Naive thymus-derived CD4-positive, alpha-beta T cell (primary cell): ENCODE results near the gene MTTP. TPM values are rescaled to one million over a fixed set of nuclear protein-coding genes. Genes with fewer than 3 reads are reported as not detected.

Source experiments
- ATAC-seq: fragments of 150-1000 bp; cut with Tn5 transposase; 2 replicates; pipeline ENCODE4 v1.10.0; 2021; ENCODE audit warnings: mild to moderate bottlenecking, moderate library complexity
- CTCF ChIA-PET: fragments of 350-600 bp; sonication (Branson Sonifier 250); formaldehyde crosslinking; loops from one replicate; lab custom pipeline; 2021; ENCODE audit warnings: antibody characterized with exemption; lab: Charles Lee
- POLR2A ChIA-PET: fragments of 350-600 bp; sonication (Branson Sonifier 250); formaldehyde crosslinking; loops from one replicate; lab custom pipeline; 2021; ENCODE audit warnings: antibody characterized with exemption, inconsistent platforms; lab: Charles Lee
- DNase-seq, 9 donors: peaks; one replicate each; pipeline versions ENCODE4 v3.0.0 to v3.0.0-alpha.2; 2020 to 2022; ENCODE audit warnings: mixed read lengths in 1 of 9
- H3K27ac ChIP-seq: one replicate; pipeline ENCODE4 v1.7.0; 2013; ENCODE audit warnings: mild to moderate bottlenecking, low read depth, low read length, moderate library complexity
- H3K27me3 ChIP-seq, 2 donors: one replicate each; pipeline ENCODE4 v1.7.0; 2013; ENCODE audit warnings: low read length in 2 of 2, mild to moderate bottlenecking in 2 of 2, moderate library complexity in 2 of 2; ENCODE audit not compliant: control insufficient read depth in 2 of 2, insufficient read depth in 2 of 2
- H3K36me3 ChIP-seq, 3 experiments: 1 replicate in 2 of 3; 2 replicates in 1 of 3; pipeline ENCODE4 v1.7.0; 2013; ENCODE audit warnings: low read length in 3 of 3, mild to moderate bottlenecking in 3 of 3, moderate library complexity in 1 of 3; ENCODE audit not compliant: insufficient read depth in 3 of 3, control insufficient read depth in 2 of 3
- H3K4me1 ChIP-seq, 2 donors: one replicate each; pipeline ENCODE4 v1.7.0; 2013; ENCODE audit warnings: low read length in 2 of 2, mild to moderate bottlenecking in 2 of 2, moderate library complexity in 1 of 2; ENCODE audit not compliant: control insufficient read depth in 2 of 2, insufficient read depth in 2 of 2
- H3K4me3 ChIP-seq: 2 replicates; pipeline ENCODE4 v1.7.0; 2013; ENCODE audit warnings: mild to moderate bottlenecking, low read length
- H3K9me3 ChIP-seq, 3 experiments: 1 replicate in 2 of 3; 2 replicates in 1 of 3; pipeline ENCODE4 v1.7.0; 2013; ENCODE audit warnings: low read length in 3 of 3; ENCODE audit not compliant: control insufficient read depth in 2 of 3
- H3K27ac Mint-ChIP-seq, 9 donors: one replicate each; pipeline ENCODE4 v1.8.0; 2020 to 2022; ENCODE audit warnings: mixed read lengths in 9 of 9, mild to moderate bottlenecking in 8 of 9, moderate library complexity in 5 of 9, inconsistent platforms in 2 of 9
- H3K27me3 Mint-ChIP-seq, 5 donors: one replicate each; pipeline ENCODE4 v1.8.0; 2021 to 2022; ENCODE audit warnings: mixed read lengths in 5 of 5, mild to moderate bottlenecking in 1 of 5
- H3K36me3 Mint-ChIP-seq, 5 donors: one replicate each; pipeline ENCODE4 v1.8.0; 2020 to 2022; ENCODE audit warnings: mixed read lengths in 5 of 5, mild to moderate bottlenecking in 3 of 5, inconsistent platforms in 1 of 5
- H3K4me1 Mint-ChIP-seq, 7 donors: one replicate each; pipeline ENCODE4 v1.8.0; 2020 to 2022; ENCODE audit warnings: mixed read lengths in 7 of 7, mild to moderate bottlenecking in 3 of 7, inconsistent platforms in 1 of 7
- H3K4me3 Mint-ChIP-seq, 10 donors: one replicate each; pipeline ENCODE4 v1.8.0; 2020 to 2022; ENCODE audit warnings: mild to moderate bottlenecking in 10 of 10, mixed read lengths in 10 of 10, moderate library complexity in 6 of 10, inconsistent platforms in 2 of 10
- H3K9me3 Mint-ChIP-seq, 11 donors: one replicate each; pipeline ENCODE4 v1.8.0; 2020 to 2022; ENCODE audit warnings: mixed read lengths in 11 of 11, mild to moderate bottlenecking in 4 of 11, inconsistent platforms in 1 of 11, moderate library complexity in 1 of 11
- intact Hi-C, 2 donors: fragments of 100-400 bp; cut with micrococcal nuclease; formaldehyde crosslinking; loops; one replicate each; pipeline ENCODE4 v1.15.1; 2023
- polyA plus RNA-seq, 2 donors: library from polyadenylated mRNA; unstranded; fragments of 300-500 nt; fragmentation: Illumina TruSeq; gene quantifications; one replicate each; pipeline ENCODE4 v1.2.3, GENCODE V29; 2021
- total RNA-seq, 6 experiments: library from RNA in 5 of 6; stranded (reverse) in 5 of 6; gene quantifications; 1 replicate in 5 of 6; 2 replicates in 1 of 6; pipeline ENCODE4 v1.2.3 and lab custom pipeline; 2021 to 2026

MTTP gene
- total and polyA plus RNA-seq, 7 experiments from 2014 or later: 0.51 to 0.76 TPM; not detected in 5

GRCh38 chr4:99642725-99643489 lies 68.3 kb downstream of the MTTP start:
- Mint-ChIP-seq H3K9me3 (no peaks in the 10 kb centered on the region), H3K4me3 (no peak overlapping the region), H3K4me1 (no peaks in the 10 kb centered on the region), H3K27me3 (peaks cover 0 to 16% (median 13%) of the 10 kb centered on the region in 5 donors), H3K36me3 (no peaks in the 10 kb centered on the region), H3K27ac (no peak overlapping the region)
- ATAC-seq (no peak), DNase-seq (no peak)
- Histone ChIP-seq H3K9me3 (no peaks in the 10 kb centered on the region), H3K27me3 (no peaks in the 10 kb centered on the region), H3K27ac (no peak overlapping the region), H3K36me3 (no peaks in the 10 kb centered on the region), H3K4me1 (no peaks in the 10 kb centered on the region), H3K4me3 (no peak overlapping the region)
- intact Hi-C loops: no loop called here
- ChIA-PET POLR2A (no interaction called here), CTCF (no interaction called here)

GRCh38 chr4:99644453-99644852 lies 69.8 kb downstream of the MTTP start:
- no peak for ATAC-seq
- Histone ChIP-seq H3K9me3 (no peaks in the 10 kb centered on the region), H3K27ac (no peak overlapping the region), H3K36me3 (no peaks in the 10 kb centered on the region), H3K27me3 (no peaks in the 10 kb centered on the region), H3K4me3 (no peak overlapping the region), H3K4me1 (no peaks in the 10 kb centered on the region)
- H3K36me3 Mint-ChIP-seq: no peaks in the 10 kb centered on the region
- CTCF ChIA-PET: no interaction called here
- intact Hi-C loops: no loop called here
- POLR2A ChIA-PET: no interaction called here
- H3K4me1 Mint-ChIP-seq: no peaks in the 10 kb centered on the region
- H3K27me3 Mint-ChIP-seq: peaks cover 0 to 16% (median 11%) of the 10 kb centered on the region in 5 donors
- H3K27ac Mint-ChIP-seq: no peak overlapping the region
- no peak for DNase-seq
- H3K4me3 Mint-ChIP-seq: no peak overlapping the region
- H3K9me3 Mint-ChIP-seq: no peaks in the 10 kb centered on the region

- H3K4me3 ChIP-seq: no peak overlapping the region
- no peaks in the 10 kb centered on the region for H3K36me3 ChIP-seq
- Mint-ChIP-seq H3K9me3 (no peaks in the 10 kb centered on the region), H3K27ac (no peak overlapping the region), H3K27me3 (peaks cover 0 to 16% (median 10%) of the 10 kb centered on the region in 5 donors), H3K4me1 (no peaks in the 10 kb centered on the region), H3K36me3 (no peaks in the 10 kb centered on the region), H3K4me3 (no peak overlapping the region)
- ATAC-seq (no peak), DNase-seq (no peak)
- ChIA-PET POLR2A (no interaction called here), CTCF (no interaction called here)
- no peaks in the 10 kb centered on the region for H3K27me3 ChIP-seq
- no peaks in the 10 kb centered on the region for H3K9me3 ChIP-seq
- H3K4me1 ChIP-seq: no peaks in the 10 kb centered on the region
- H3K27ac ChIP-seq: no peak overlapping the region
- intact Hi-C loops: no loop called here
Observed at GRCh38 chr4:99645036-99645435, 70.4 kb downstream of the MTTP start.

- H3K27me3 ChIP-seq: no peaks in the 10 kb centered on the region
- CTCF ChIA-PET: no interaction called here
- intact Hi-C loops: no loop called here
- ATAC-seq (no peak), DNase-seq (no peak)
- Mint-ChIP-seq H3K9me3 (no peaks in the 10 kb centered on the region), H3K4me1 (no peaks in the 10 kb centered on the region), H3K4me3 (no peak overlapping the region), H3K27me3 (peaks cover 0 to 12% (median 8%) of the 10 kb centered on the region in 5 donors), H3K27ac (no peak overlapping the region), H3K36me3 (no peaks in the 10 kb centered on the region)
- H3K9me3 ChIP-seq: no peaks in the 10 kb centered on the region
- H3K4me3 ChIP-seq: no peak overlapping the region
- no peak overlapping the region for H3K27ac ChIP-seq
- no peaks in the 10 kb centered on the region for H3K4me1 ChIP-seq
- H3K36me3 ChIP-seq: no peaks in the 10 kb centered on the region
- POLR2A ChIA-PET: no interaction called here
Observed at GRCh38 chr4:99645638-99646037, 71.0 kb downstream of the MTTP start.

- Mint-ChIP-seq H3K4me3 (no peak overlapping the region), H3K27ac (no peak overlapping the region)
- intact Hi-C loops: no loop called here
Observed at GRCh38 chr4:99647071-99647470, 72.4 kb downstream of the MTTP start.

GRCh38 chr4:99648321-99648720 lies 73.7 kb downstream of the MTTP start:
- H3K4me3 ChIP-seq: no peak overlapping the region
- DNase-seq (no peak), ATAC-seq (no peak)
- Mint-ChIP-seq H3K9me3 (peaks cover 0 to 2% (median 0%) of the 10 kb centered on the region in 11 donors), H3K27ac (no peak overlapping the region), H3K4me1 (no peaks in the 10 kb centered on the region), H3K27me3 (peaks cover 0 to 5% (median 0%) of the 10 kb centered on the region in 5 donors), H3K36me3 (no peaks in the 10 kb centered on the region), H3K4me3 (no peak overlapping the region)
- CTCF ChIA-PET: interaction anchor here (0.7 kb wide), 2 partner anchors 14 to 1828 kb away, joined by 3 read pairs; no protein-coding TSS in a partner anchor
- intact Hi-C loops: no loop called here
- H3K27ac ChIP-seq: no peak overlapping the region
- H3K9me3 ChIP-seq: no peaks in the 10 kb centered on the region
- no peaks in the 10 kb centered on the region for H3K27me3 ChIP-seq
- H3K36me3 ChIP-seq: no peaks in the 10 kb centered on the region
- no peaks in the 10 kb centered on the region for H3K4me1 ChIP-seq
- POLR2A ChIA-PET: no interaction called here

More at GRCh38 chr4:99647071-99647470, 72.4 kb downstream of the MTTP start:
- ChIA-PET CTCF (no interaction called here), POLR2A (no interaction called here)
- H3K36me3 ChIP-seq: no peaks in the 10 kb centered on the region
- DNase-seq: no peak
- H3K27me3 ChIP-seq: no peaks in the 10 kb centered on the region
- no peaks in the 10 kb centered on the region for H3K9me3 ChIP-seq
- H3K4me3 ChIP-seq: no peak overlapping the region
- ATAC-seq: no peak
- H3K4me1 Mint-ChIP-seq: no peaks in the 10 kb centered on the region
- H3K36me3 Mint-ChIP-seq: no peaks in the 10 kb centered on the region
- H3K27me3 Mint-ChIP-seq: peaks cover 0 to 7% (median 4%) of the 10 kb centered on the region in 5 donors
- no peaks in the 10 kb centered on the region for H3K9me3 Mint-ChIP-seq
- no peaks in the 10 kb centered on the region for H3K4me1 ChIP-seq
- H3K27ac ChIP-seq: no peak overlapping the region

- ATAC-seq: no peak
- CTCF ChIA-PET: no interaction called here
Observed at GRCh38 chr4:99649208-99649607, 74.6 kb downstream of the MTTP start.

More at GRCh38 chr4:99649208-99649607, 74.6 kb downstream of the MTTP start:
- Mint-ChIP-seq H3K4me1 (no peaks in the 10 kb centered on the region), H3K4me3 (no peak overlapping the region), H3K36me3 (no peaks in the 10 kb centered on the region), H3K27me3 (peaks cover 0 to 4% (median 0%) of the 10 kb centered on the region in 5 donors), H3K9me3 (peaks cover 0 to 2% (median 0%) of the 10 kb centered on the region in 11 donors), H3K27ac (no peak overlapping the region)
- H3K36me3 ChIP-seq: no peaks in the 10 kb centered on the region
- no peak overlapping the region for H3K4me3 ChIP-seq
- H3K27me3 ChIP-seq: no peaks in the 10 kb centered on the region
- H3K27ac ChIP-seq: no peak overlapping the region
- DNase-seq: no peak
- no peaks in the 10 kb centered on the region for H3K4me1 ChIP-seq
- H3K9me3 ChIP-seq: no peaks in the 10 kb centered on the region
- intact Hi-C loops: no loop called here
- POLR2A ChIA-PET: no interaction called here
